Measurements from ENCODE around the gene NR1D1.
"Not testable (repeated sequence)": the region's sequence is repeated elsewhere in the genome, so short reads cannot be mapped to it uniquely, and the experiment has no call there.

The NR1D1 gene

GRCh38 chr17:40100419-40100668 lies at the start of gene NR1D1:
TSS of gene NR1D1 (minus strand) at chr17:40100589. CDS start at chr17:40100094, 495 bp downstream.
- DNase-seq (ENCODE audit: low read depth in 2 of 2): no peak

GRCh38 chr17:40148527-40148926 lies 48.1 kb upstream of the NR1D1 start:
- DNase-seq (ENCODE audit: low read depth in 2 of 2): no peak

- DNase-seq (ENCODE audit: low read depth in 2 of 2): no peak
Measured at GRCh38 chr17:40145476-40145875, 45.1 kb upstream of the NR1D1 start.

GRCh38 chr17:40143166-40143565 lies 42.8 kb upstream of the NR1D1 start:
- DNase-seq (ENCODE audit: low read depth in 2 of 2): not testable (repeated sequence)

GRCh38 chr17:40139566-40140058 lies 39.2 kb upstream of the NR1D1 start:
- no peak for DNase-seq (ENCODE audit: low read depth in 2 of 2)

GRCh38 chr17:40135817-40136216 lies 35.4 kb upstream of the NR1D1 start:
- DNase-seq (ENCODE audit: low read depth in 2 of 2): no peak

GRCh38 chr17:40134184-40134583 lies 33.8 kb upstream of the NR1D1 start:
- no peak for DNase-seq (ENCODE audit: low read depth in 2 of 2)

GRCh38 chr17:40130352-40131042 lies 30.1 kb upstream of the NR1D1 start:
- DNase-seq (ENCODE audit: low read depth in 2 of 2): no peak

GRCh38 chr17:40129498-40129897 lies 29.1 kb upstream of the NR1D1 start:
- no peak for DNase-seq (ENCODE audit: low read depth in 2 of 2)

- DNase-seq (ENCODE audit: low read depth in 2 of 2): no peak
Measured at GRCh38 chr17:40124279-40125141, 24.1 kb upstream of the NR1D1 start.

GRCh38 chr17:40123811-40124114 lies 23.4 kb upstream of the NR1D1 start:
- DNase-seq (ENCODE audit: low read depth in 2 of 2): no peak

GRCh38 chr17:40122999-40123810 lies 22.8 kb upstream of the NR1D1 start:
- peak in 1 of 2 donors; percentile 52 for DNase-seq (ENCODE audit: low read depth in 2 of 2)

GRCh38 chr17:40122136-40122998 lies 22.0 kb upstream of the NR1D1 start:
- no peak for DNase-seq (ENCODE audit: low read depth in 2 of 2)

- peak; percentile 76 to 83 for DNase-seq (ENCODE audit: low read depth in 2 of 2)
Measured at GRCh38 chr17:40121181-40122135, 21.1 kb upstream of the NR1D1 start, which contains the start of gene MSL1. TSS of gene MSL1 (plus strand) at chr17:40121971. CDS start at chr17:40122613, 642 bp downstream.

GRCh38 chr17:40115101-40115436 lies 14.7 kb upstream of the NR1D1 start:
- DNase-seq (ENCODE audit: low read depth in 2 of 2): no peak

GRCh38 chr17:40113907-40114245 lies 13.5 kb upstream of the NR1D1 start:
- DNase-seq (ENCODE audit: low read depth in 2 of 2): no peak

- peak; percentile 86 to 87 for DNase-seq (ENCODE audit: low read depth in 2 of 2)
Measured at GRCh38 chr17:40113110-40113906, 12.9 kb upstream of the NR1D1 start.

GRCh38 chr17:40112718-40113109 lies 12.3 kb upstream of the NR1D1 start:
- no peak for DNase-seq (ENCODE audit: low read depth in 2 of 2)

- DNase-seq (ENCODE audit: low read depth in 2 of 2): no peak
Measured at GRCh38 chr17:40112191-40112711, 11.9 kb upstream of the NR1D1 start.
